Measurements from ENCODE around the gene SBF2.
A peak's percentile ranks its signal among the peaks of the same experiment; 100 is the strongest.

SBF2 gene

DNA sequence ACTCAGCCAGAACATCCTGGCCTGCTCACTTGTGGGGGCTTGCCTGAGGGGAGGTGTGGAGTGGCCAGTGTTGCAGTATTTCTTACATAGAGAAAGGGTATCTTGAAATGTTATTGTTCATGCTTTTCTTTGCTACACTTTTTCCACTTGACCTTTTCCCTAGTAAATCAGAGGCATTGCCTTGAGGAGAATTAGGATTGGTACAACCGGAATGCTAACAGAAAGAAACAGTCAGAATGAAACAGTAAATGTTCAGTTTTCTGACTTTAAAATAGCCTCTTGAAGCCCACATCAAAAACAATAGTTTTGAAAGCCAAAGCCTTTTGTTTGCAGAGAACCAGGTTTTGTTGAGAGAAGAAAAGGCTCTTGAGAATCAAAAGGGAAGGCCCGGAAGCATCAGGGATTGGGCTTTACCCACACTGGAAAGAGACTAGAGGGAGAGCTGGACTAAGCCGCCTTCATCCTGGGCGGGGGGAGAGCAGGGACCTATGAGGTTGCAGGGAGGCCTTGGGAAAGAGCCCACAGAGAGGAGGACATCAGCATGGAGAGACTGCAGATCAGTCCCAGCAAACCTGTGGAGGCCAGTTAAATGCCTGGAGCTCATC lies 23.2 kb upstream of the SBF2 start:
- DNase-seq = no peak

DNA sequence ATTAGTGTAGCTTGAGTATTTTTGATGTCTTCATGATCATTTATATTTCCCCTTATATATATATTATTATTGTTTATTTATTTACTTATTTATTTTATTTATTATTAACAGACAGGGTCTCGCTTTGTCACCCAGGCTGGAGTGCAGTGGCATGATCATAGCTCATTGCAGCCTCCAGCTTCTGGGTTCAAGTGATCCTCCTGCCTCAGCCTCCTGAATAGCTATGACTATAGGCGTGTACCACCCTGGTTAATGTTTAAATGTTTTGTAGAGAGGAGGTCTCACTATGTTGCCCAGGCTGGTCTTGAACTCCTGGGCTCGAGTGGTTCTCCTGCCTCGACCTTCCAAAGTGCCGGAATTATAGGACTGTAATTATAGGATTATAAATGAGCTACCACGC lies 21.1 kb upstream of the SBF2 start:
- no peak for DNase-seq

DNA sequence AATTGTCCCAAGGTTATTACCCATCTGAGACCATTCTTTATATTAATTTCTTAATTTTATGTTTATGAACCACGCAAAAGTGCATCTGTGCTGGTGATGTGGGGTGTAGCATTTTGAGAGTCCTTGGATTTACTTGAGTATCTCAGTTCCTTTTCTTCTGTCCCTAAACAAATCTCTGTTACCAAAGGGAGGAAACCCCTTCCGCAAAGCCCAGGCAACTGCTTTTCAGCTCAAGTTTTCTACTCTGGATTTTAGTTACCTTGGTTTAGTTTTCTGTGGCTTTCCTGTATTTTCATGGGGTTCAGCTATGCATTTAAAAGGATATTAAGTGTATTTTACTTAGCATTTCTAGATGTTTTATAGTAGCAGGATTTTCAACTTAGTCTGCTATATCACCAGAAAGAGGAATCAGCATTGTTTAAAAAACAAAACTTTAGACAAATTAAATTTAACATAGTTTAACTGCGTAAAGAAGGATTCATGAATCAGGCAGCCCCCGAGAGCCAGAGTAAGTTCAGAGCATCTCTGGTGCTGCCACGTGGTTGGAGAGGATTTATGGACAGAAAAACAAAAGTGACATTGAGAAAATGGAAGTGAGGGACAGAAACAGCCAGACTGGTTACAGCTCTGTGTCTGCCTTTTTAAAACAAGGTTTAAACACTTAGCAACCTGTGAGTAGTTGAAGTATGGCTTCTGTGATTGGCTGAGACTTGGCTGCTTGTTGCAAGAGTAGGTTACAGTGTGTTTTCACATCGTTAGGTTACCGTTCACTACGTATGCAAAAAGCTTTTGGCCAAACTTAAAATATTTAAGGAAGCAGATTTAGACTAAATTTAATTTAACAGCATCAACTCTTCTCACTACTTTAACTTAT lies 20.4 kb upstream of the SBF2 start:
- no peak for DNase-seq

DNA sequence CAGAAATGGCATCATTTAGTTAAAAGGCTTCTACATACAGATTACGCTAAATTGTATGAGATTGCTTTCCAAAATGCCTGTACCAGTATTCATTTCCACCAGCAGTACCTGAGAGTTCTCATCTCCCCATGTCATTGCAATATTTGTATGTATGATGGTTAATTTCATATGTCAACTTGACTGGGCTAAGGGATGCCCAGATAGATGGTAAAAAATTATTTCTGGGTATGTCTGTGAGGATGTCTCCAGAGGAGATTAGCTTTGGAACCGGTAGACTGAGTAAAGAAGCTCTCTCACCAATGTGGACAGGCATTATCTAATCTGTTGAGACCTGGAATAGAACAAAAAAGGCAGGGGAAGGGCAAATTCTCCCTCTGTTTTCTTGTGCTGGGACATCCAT lies 17.8 kb upstream of the SBF2 start:
- no peak for DNase-seq

DNA sequence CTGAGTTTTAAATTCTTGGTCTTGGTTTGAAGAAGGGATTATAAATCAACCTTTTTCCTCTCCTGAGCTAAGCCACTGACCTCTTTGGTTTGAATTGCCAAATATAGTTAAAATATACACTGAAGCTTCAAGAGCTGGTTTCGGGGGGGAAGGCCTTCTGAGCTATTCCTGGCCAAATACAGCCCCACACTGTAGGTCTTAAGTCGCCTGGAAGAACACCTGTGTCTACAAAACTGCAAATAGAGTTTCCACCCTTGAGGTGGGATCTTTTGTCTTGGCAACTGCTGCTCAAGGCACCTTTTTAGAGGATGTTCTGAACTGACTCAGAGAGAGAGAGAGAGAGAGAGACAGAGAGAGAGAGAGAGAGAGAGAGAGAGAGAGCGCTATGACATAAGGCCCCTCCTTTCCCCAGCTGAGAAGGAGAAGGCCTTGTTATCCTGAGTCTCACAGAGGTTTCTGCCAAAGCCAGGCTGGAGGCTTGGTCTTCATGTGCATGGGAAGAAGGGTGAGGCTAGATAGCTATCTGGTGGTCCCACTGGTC lies 16.4 kb upstream of the SBF2 start:
- DNase-seq = no peak

DNA sequence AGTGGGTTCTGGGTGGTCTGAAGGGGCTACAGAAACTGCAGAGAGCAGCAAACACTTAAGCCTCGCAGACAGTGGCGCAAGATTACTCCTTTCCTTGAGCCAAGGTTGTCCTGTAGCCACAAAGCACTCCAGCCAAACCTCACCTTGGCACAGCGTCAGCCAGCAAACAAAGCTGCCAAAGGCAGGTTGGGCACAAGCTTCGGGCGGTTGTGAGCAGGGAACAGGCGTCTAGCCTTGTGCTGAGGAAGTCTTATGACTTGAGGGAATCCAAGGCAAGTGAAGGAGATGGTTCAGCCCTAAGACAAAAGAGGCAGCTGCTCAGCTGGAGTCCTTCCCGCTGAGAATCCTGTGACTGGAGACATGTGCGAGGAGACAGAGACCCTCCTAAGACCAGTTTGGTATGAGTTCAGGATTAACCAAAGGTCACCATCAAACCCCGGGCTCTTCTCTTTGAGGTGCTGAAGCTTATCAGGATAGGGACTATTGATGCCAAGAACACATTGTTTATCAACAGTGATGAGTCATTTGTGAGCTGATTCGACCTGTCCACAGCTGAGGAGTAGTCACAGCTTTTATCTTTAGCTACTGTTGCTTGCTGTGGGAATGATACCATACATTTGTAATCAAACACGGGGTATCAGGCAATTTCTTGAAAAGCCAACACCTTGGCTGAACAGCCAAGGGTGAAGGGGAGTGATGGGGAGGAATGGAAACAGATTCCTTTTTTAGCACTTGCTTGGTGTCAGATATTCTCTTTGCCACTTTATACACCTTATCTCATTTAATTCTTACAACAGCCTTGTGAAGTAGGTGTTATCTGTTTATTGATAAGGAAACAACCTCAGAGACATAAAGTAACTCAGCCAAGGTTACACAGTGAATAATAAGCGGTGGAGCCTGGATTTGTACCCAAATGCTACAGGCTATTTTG lies 15.4 kb upstream of the SBF2 start:
- no peak for DNase-seq

DNA sequence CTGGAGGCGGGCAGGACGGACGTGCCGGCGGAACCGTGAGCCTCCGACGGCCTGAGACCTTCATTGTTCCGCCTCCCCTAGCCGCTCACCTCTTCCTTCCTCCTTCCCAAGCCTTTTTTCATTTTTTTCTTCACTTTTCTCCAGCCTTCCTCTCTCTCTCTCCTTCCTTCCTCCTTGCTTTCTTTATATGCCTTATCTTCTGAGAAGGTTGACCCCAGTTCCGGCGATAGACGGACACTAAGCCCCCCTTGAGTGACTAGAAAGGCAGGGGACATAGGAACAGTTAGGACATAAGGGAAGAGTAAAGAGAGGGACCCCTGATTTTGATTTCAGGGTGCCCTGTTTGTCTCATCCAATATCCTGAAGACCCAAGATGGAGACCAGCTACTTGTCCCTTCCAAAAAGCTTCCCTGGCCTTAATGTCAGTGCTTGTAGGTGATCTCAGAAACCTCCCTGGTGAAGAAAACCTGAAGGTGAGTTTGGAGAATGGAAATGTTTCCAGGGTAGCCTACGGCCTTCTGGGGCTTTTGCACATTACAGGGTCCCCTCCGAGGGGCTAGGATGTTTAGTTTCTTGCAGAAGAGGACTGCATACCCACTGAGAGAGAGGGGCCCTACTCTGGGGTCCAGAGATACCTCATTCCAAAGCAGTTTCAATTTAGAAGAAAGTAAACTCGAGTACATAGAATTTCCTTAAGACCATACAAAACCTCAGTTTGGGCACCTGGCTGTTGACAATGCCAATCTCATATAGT lies 14.4 kb upstream of the SBF2 start:
- DNase-seq = no peak

DNA sequence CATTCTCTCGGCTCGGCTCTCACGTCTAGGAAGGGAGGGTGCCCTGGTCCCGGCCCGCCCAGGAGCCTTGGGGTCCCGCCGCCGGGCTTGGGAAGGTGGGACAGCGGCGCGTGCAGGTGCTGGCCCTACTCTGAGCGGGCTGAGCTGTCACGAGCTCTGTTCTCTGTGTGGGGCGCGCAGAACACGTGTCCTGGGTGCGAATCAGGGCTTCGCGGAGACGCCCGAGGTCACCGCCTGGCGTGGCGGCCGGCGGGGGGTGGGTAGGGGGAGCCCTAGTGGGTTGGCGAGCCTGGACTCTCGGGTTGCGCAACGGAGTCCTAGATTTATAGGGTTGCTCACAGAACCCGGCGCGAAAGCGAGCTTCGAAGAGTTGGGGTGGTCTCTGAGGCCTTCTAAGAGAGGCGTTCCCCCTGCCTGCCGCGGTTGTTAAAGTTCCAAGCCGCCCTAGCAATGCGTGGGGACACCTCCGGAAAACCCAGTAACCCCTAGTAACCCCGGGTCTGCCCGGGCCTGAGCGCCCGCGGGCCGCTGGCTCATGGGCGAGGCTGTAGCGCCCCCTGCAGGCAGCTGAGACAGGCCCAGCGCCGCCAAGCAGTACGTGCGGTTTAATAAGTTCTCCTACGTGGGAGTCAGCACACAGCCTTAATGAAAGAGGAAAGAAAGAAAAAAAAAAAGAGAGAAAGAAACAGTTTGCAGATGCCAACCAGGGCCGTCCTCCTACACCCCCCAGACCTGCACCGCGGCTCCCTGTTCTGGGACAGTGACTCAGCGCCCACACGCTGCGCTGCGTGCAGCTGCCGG lies 13.6 kb upstream of the SBF2 start:
- DNase-seq = peak; percentile 89

DNA sequence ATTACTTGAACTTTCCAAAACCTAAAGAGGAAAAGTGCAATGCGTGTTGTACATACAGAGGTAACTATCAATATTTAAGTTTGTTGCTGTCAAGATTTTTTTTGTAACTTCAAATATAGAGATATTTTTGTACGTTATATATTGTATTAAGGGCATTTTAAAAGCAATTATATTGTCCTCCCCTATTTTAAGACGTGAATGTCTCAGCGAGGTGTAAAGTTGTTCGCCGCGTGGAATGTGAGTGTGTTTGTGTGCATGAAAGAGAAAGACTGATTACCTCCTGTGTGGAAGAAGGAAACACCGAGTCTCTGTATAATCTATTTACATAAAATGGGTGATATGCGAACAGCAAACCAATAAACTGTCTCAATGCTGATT lies 13.0 kb upstream of the SBF2 start:
- no peak for DNase-seq

DNA sequence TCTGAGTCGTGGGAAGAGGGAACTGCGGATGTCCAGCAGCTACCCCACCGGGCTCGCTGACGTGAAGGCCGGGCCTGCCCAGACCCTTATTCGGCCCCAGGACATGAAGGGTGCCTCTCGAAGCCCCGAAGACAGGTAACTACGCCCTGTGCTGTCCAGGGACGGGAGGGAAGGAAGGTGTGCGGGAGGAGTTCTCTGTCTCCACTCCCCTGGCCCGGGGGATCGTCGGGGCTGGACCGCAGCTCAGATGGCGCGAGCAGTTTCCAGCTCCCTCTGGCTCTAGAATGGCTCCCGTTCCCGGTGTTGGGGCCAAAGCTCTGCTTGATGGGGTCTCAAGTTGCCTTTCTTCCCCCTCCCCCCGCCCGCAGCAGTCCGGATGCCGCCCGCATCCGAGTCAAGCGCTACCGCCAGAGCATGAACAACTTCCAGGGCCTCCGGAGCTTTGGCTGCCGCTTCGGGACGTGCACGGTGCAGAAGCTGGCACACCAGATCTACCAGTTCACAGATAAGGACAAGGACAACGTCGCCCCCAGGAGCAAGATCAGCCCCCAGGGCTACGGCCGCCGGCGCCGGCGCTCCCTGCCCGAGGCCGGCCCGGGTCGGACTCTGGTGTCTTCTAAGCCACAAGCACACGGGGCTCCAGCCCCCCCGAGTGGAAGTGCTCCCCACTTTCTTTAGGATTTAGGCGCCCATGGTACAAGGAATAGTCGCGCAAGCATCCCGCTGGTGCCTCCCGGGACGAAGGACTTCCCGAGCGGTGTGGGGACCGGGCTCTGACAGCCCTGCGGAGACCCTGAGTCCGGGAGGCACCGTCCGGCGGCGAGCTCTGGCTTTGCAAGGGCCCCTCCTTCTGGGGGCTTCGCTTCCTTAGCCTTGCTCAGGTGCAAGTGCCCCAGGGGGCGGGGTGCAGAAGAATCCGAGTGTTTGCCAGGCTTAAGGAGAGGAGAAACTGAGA lies 12.2 kb upstream of the SBF2 start:
- no peak for DNase-seq

DNA sequence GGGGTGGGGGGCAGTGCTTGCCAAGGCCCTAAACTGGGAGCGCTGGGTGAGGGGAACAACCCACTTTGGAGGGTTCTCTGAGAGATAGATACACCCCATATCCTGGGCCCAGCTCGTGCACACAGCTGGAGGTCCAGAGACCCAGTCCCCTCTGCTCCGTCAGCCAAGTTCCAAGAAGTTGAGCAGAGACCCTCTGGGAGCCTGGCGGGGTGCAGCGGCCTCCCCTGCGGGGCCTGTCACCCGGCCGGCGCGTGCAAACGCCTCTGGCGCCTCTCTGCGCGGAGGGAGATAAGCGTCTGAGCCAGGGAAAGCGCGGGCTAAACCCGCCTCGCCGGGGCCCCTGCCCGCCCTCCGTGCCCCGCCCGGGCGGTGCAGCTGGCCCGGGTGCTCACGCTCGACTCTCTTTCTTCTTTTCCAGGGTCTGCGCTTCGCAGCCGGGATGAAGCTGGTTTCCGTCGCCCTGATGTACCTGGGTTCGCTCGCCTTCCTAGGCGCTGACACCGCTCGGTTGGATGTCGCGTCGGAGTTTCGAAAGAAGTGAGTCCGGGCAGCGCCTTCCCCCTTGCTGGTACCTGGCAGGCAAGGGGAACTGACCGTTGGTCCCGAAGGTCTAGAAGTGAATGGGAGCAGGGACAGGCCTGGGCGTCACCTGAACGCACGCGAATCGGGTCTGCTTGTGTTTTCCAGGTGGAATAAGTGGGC lies 11.4 kb upstream of the SBF2 start:
- peak; percentile 30 for DNase-seq

DNA sequence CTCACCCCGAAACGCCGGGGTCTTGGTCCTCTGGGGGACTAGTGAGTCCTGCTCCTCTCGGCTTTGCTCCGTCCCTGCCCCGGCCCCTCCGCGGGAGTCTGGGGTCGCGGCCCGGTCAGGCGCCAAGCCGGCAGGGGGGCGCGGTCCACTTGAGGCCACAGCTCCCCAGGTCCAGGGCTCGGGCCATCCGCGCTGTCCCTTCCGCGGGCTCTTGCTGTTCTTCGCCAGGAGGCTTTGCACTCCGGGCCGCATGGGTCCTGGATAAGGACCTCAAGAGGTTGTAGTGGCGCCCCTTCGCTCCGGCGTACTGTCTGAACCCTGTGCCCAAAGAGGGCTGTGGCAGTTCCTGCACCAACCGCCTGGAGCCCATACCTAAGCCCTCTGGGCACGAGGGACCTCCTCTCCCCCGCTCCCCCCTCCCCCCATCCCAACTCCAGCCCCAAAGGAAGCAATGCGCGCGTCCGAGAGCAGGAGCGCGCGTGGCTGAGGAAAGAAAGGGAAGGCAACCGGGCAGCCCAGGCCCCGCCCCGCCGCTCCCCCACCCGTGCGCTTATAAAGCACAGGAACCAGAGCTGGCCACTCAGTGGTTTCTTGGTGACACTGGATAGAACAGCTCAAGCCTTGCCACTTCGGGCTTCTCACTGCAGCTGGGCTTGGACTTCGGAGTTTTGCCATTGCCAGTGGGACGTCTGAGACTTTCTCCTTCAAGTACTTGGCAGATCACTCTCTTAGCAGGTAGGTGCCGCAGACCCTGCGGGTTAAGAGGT lies 10.7 kb upstream of the SBF2 start, which contains the start of gene ADM:
Gene ADM, plus strand, starts transcription at position 579 of the 767 bp plus-strand sequence. CDS start 628 bp downstream, outside the sequence.
- peak; percentile 30 for DNase-seq

DNA sequence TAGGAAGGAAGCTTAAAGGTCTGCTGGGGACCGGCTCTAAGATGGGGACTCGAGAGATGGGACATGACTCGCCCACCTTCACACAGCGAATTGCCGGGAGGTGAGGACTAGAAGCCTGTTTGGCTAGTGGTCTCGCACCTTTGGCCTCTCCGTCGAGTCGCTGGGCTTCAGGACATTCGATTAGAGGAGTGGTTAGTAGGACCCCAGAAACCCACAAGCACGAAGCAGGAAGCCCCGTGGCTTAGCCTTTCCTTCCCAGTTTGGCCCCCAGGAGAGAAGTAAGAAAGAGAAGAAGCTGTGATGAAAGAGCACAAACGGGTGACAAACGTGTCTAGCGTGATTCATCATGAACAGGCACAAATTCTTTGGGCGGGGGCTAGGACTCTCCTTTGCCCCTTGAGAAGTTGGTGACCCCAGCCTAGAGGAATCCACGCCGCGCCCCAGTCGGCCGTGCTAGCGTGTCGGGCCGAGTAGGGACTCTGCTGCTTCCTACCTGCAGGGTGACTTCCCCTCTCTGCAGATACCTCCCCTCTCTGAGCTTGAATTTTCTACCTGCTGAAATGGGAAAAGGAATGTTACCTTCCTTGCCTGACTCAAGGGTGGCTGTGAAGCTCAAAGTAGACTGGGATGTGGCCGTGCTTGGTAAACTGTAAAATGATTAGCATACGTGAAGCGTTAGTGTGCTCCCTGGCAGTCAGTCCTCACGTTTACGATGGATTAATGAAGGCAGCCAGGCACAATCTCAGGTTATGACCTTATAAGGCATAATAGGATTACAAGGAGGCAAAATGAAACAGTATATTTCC lies 9.7 kb upstream of the SBF2 start:
- DNase-seq = peak; percentile 43

DNA sequence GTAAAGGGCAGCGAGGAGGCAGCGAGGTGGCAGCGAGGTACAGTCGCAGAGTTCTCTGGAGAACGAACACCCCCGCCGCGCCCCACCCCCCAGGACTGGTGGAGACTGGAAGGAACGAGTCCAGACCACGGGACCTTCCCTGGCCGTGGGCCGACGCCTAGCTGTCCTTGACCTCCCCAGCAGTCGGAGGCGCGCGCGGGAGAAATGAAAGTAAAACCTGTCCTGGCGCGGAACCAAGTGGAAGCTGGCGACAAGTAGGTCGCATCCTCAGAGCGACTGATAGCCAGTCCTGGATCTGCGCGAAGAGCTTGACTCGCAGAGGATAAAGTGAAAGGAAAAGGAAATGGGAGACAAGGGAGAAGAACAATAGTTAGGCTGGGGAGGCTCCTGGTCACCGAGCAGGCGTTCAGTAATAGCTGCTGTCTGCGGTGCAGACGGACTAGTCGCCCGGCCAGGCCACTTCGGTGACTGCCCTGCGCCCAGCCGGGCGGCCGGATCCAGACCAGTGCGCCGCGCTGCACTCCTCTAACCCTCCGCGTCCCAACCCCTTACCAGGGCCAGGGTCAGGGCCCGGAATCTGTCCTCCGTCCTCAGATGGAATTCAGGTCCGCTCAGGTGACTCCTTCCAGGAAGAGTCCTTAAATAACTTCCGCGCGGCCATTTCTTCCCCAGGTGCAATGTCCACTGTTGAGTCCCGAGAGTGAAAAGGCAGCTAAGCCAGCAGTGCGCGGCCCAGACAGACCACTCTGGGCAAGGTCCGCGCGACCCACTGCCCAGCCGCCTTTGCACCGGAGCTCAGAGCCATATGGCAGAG lies 8.9 kb upstream of the SBF2 start:
- DNase-seq = peak; percentile 67

DNA sequence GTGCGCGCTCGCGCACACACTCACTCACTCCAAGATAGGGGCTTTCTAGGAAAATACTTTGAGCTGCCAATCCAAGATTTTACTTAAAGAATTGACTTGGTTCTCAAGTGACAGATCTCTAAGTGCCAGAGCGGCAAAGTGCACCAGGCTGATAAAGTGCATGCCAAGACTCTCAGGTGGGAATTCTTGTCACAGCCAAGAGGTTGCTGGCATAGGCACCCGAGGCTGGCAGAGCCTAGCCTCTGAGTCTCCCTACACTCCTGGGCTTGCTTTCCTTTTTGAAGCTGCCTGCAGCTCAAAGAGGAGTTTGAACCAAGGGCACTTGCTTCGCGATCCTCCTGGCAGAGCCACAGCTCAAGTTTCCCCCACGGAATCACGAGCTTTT lies 8.3 kb upstream of the SBF2 start:
- no peak for DNase-seq

DNA sequence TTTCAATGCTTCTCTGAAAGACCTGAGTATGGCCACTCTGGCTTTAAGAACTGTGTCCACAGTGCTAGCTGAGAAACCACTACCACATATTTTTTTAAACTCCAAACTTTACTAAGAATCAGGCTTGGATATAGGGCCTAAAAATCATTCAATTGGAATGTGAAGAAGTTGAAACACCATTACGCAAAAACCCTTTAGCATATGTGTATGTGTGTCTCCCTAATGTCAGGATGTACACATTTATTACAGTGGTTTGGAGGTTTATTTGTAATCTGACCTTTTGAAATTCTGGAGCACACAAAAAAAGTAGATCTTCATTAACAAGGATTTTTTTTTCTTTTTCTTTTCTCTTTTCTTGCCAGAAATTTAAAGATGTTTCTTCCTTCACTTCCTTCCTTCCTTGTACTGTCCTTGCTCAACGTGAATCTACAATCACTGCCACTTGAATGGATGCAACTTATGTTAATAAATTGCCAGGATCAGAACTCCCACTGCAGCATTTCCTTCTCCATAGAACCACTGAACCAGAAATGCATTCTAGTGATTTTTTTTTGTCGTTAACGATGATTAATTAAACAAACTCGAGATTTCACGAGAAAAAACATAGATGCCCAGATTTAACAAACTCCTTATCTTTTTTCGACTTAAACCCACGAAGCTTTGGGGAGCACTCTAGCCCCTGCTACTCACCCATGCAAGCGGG lies 7.8 kb upstream of the SBF2 start:
- DNase-seq = no peak

Data from activated CD8-positive, alpha-beta memory T cell treated with anti-CD3 and anti-CD28 coated beads, Interleukin-2, amount 50 U/mL, for 4 hours (primary cell).